Mesothelial cell of epicardium (in vitro differentiated cells): Measurements from ENCODE around the gene CGB1. TPM values are rescaled to one million over a fixed set of nuclear protein-coding genes. Genes with fewer than 3 reads are reported as not detected.

ENCODE experiments used
- DNase-seq, 2 experiments: peaks; one replicate each; pipeline ENCODE4 v3.0.0; 2021; ENCODE audit warnings: low spot score in 2 of 2; ENCODE audit not compliant: unreplicated experiment in 2 of 2
- H3K27ac Mint-ChIP-seq: 2 replicates; pipeline ENCODE4 v1.8.0; 2021; ENCODE audit warnings: mixed read lengths
- H3K27me3 Mint-ChIP-seq: 2 replicates; pipeline ENCODE4 v1.8.0; 2021; ENCODE audit warnings: low read depth, mixed read lengths
- H3K36me3 Mint-ChIP-seq: 2 replicates; pipeline ENCODE4 v1.8.0; 2021; ENCODE audit warnings: mixed read lengths
- H3K4me1 Mint-ChIP-seq: 2 replicates; pipeline ENCODE4 v1.8.0; 2021; ENCODE audit warnings: mixed read lengths
- H3K4me3 Mint-ChIP-seq: 2 replicates; pipeline ENCODE4 v1.8.0; 2021; ENCODE audit warnings: mild to moderate bottlenecking, moderate library complexity, mixed read lengths
- H3K9me3 Mint-ChIP-seq: 2 replicates; pipeline ENCODE4 v1.8.0; 2021; ENCODE audit warnings: mixed read lengths
- CTCF ChIP-seq: fragments of 200-600 bp; sonication (generic); IDR thresholded peaks from one replicate; pipeline ENCODE4 v1.5.0; 2021; ENCODE audit warnings: antibody characterized with exemption; ENCODE audit not compliant: unreplicated experiment
- total RNA-seq: library from RNA; stranded (reverse); gene quantifications from 3 replicates; pipeline ENCODE4 v1.2.1, GENCODE V29; 2021

The CGB1 gene
- total RNA-seq, 1 donor from 2014 or later: not detected

GRCh38 chr19:49004133-49004532 lies 32.6 kb downstream of the CGB1 start:
- Mint-ChIP-seq H3K27ac (no peak overlapping the region), H3K9me3 (no peaks in the 10 kb centered on the region), H3K4me3 (no peak overlapping the region), H3K36me3 (peaks cover 22% of the 10 kb centered on the region), H3K27me3 (no peaks in the 10 kb centered on the region), H3K4me1 (no peaks in the 10 kb centered on the region)
- no peak for DNase-seq
- TF ChIP-seq CTCF: no peak

- TF ChIP-seq CTCF: peak; percentile 59
- Mint-ChIP-seq H3K4me1 (peaks cover 6% of the 10 kb centered on the region), H3K36me3 (peaks cover 15% of the 10 kb centered on the region), H3K27me3 (no peaks in the 10 kb centered on the region), H3K4me3 (no peak overlapping the region), H3K27ac (peak overlapping the region; percentile 12), H3K9me3 (no peaks in the 10 kb centered on the region)
- DNase-seq: peak in 1 of 2 experiments; percentile 71
Observed at GRCh38 chr19:48999481-49000325, 37.0 kb downstream of the CGB1 start.

GRCh38 chr19:48997972-48998371 lies 38.7 kb downstream of the CGB1 start:
- peaks cover 15% of the 10 kb centered on the region for H3K4me1 Mint-ChIP-seq
- H3K27me3 Mint-ChIP-seq: no peaks in the 10 kb centered on the region
- no peak overlapping the region for H3K27ac Mint-ChIP-seq
- no peak for TF ChIP-seq CTCF
- H3K9me3 Mint-ChIP-seq: no peaks in the 10 kb centered on the region
- no peak overlapping the region for H3K4me3 Mint-ChIP-seq
- no peak for DNase-seq
- peaks cover 9% of the 10 kb centered on the region for H3K36me3 Mint-ChIP-seq

- Mint-ChIP-seq H3K4me1 (peaks cover 31% of the 10 kb centered on the region), H3K9me3 (no peaks in the 10 kb centered on the region), H3K27ac (peak overlapping the region; percentile 99), H3K27me3 (no peaks in the 10 kb centered on the region), H3K4me3 (peak overlapping the region; percentile 93), H3K36me3 (peaks cover 5% of the 10 kb centered on the region)
- TF ChIP-seq CTCF: no peak
- DNase-seq: no peak
Observed at GRCh38 chr19:48994035-48994386, 42.7 kb downstream of the CGB1 start.

- peaks cover 10% of the 10 kb centered on the region for H3K36me3 Mint-ChIP-seq
- no peaks in the 10 kb centered on the region for H3K27me3 Mint-ChIP-seq
- DNase-seq: peak; percentile 99
- no peaks in the 10 kb centered on the region for H3K9me3 Mint-ChIP-seq
- TF ChIP-seq CTCF: peak; percentile 95
- H3K27ac Mint-ChIP-seq: peak within 1 kb of the TSS; percentile 99
- H3K4me3 Mint-ChIP-seq: peak within 1 kb of the TSS; percentile 93
- peaks cover 31% of the 10 kb centered on the region for H3K4me1 Mint-ChIP-seq
Observed at GRCh38 chr19:48993175-48994034, 43.3 kb downstream of the CGB1 start, which contains the start of the genes GYS1 and RUVBL2. Gene GYS1, minus strand, starts transcription at chr19:48993309. Its CDS starts 197 bp downstream, at chr19:48993112. Gene RUVBL2, plus strand, starts transcription at chr19:48993887. Its CDS starts 25 bp downstream, at chr19:48993912.
